CD8-positive, alpha-beta memory T cell (primary cell): Measurements from ENCODE around the gene TCF12. TPM values are rescaled to one million over a fixed set of nuclear protein-coding genes. Genes with fewer than 3 reads are reported as not detected.

Experiments
- CTCF ChIA-PET: fragments of 350-600 bp; sonication (Branson Sonifier 250); formaldehyde crosslinking; loops from one replicate; lab custom pipeline; 2021; ENCODE audit warnings: antibody characterized with exemption; lab: Charles Lee
- POLR2A ChIA-PET: fragments of 350-600 bp; sonication (Branson Sonifier 250); formaldehyde crosslinking; loops from one replicate; lab custom pipeline; 2021; ENCODE audit warnings: antibody characterized with exemption; lab: Charles Lee
- DNase-seq, 5 donors: peaks; one replicate each; pipeline versions ENCODE4 v3.0.0 to v3.0.0-alpha.2; 2020 to 2022; ENCODE audit warnings: mixed read lengths in 1 of 5
- H3K27ac ChIP-seq: one replicate; pipeline ENCODE4 v1.7.0; 2013; ENCODE audit warnings: low read depth, mild to moderate bottlenecking, low read length, moderate library complexity
- H3K27me3 ChIP-seq: 2 replicates; pipeline ENCODE4 v1.7.0; 2013; ENCODE audit warnings: low read length, mild to moderate bottlenecking; ENCODE audit not compliant: insufficient read depth, poor library complexity, severe bottlenecking
- H3K36me3 ChIP-seq: 2 replicates; pipeline ENCODE4 v1.7.0; 2013; ENCODE audit warnings: mild to moderate bottlenecking, low read length, moderate library complexity; ENCODE audit not compliant: insufficient read depth
- H3K4me1 ChIP-seq: 2 replicates; pipeline ENCODE4 v1.7.0; 2013; ENCODE audit warnings: mild to moderate bottlenecking, low read length, moderate library complexity; ENCODE audit not compliant: insufficient read depth
- H3K4me3 ChIP-seq: 2 replicates; pipeline ENCODE4 v1.7.0; 2013; ENCODE audit warnings: mild to moderate bottlenecking, low read length
- H3K9me3 ChIP-seq: 2 replicates; pipeline ENCODE4 v1.7.0; 2013; ENCODE audit warnings: mild to moderate bottlenecking, low read length
- H3K27ac Mint-ChIP-seq, 8 donors: one replicate each; pipeline ENCODE4 v1.8.0; 2020 to 2021; ENCODE audit warnings: mixed read lengths in 8 of 8, mild to moderate bottlenecking in 6 of 8, inconsistent platforms in 3 of 8, moderate library complexity in 3 of 8
- H3K27me3 Mint-ChIP-seq, 2 donors: one replicate each; pipeline ENCODE4 v1.8.0; 2020 to 2021; ENCODE audit warnings: mixed read lengths in 2 of 2, mild to moderate bottlenecking in 1 of 2, moderate library complexity in 1 of 2
- H3K36me3 Mint-ChIP-seq, 3 donors: one replicate each; pipeline ENCODE4 v1.8.0; 2020 to 2021; ENCODE audit warnings: mixed read lengths in 3 of 3, inconsistent platforms in 1 of 3, mild to moderate bottlenecking in 1 of 3
- H3K4me1 Mint-ChIP-seq, 3 donors: one replicate each; pipeline ENCODE4 v1.8.0; 2020 to 2021; ENCODE audit warnings: mixed read lengths in 3 of 3, inconsistent platforms in 1 of 3, mild to moderate bottlenecking in 1 of 3
- H3K4me3 Mint-ChIP-seq, 7 donors: one replicate each; pipeline ENCODE4 v1.8.0; 2020 to 2021; ENCODE audit warnings: mixed read lengths in 7 of 7, mild to moderate bottlenecking in 6 of 7, moderate library complexity in 4 of 7, inconsistent platforms in 2 of 7
- H3K9me3 Mint-ChIP-seq, 5 donors: one replicate each; pipeline ENCODE4 v1.8.0; 2020 to 2022; ENCODE audit warnings: mixed read lengths in 5 of 5, mild to moderate bottlenecking in 3 of 5, moderate library complexity in 2 of 5, inconsistent platforms in 1 of 5
- polyA plus RNA-seq: library from polyadenylated mRNA; unstranded; fragments of 300-500 nt; fragmentation: Illumina TruSeq; gene quantifications from one replicate; pipeline ENCODE4 v1.2.3, GENCODE V29; 2021
- total RNA-seq, 2 experiments: library from RNA; stranded (reverse); gene quantifications; one replicate each; pipeline ENCODE4 v1.2.3, GENCODE V29; 2021

TCF12 gene
- total and polyA plus RNA-seq, 3 experiments from 2014 or later: 54.3 to 79.2 (median 69.9) TPM

DNA sequence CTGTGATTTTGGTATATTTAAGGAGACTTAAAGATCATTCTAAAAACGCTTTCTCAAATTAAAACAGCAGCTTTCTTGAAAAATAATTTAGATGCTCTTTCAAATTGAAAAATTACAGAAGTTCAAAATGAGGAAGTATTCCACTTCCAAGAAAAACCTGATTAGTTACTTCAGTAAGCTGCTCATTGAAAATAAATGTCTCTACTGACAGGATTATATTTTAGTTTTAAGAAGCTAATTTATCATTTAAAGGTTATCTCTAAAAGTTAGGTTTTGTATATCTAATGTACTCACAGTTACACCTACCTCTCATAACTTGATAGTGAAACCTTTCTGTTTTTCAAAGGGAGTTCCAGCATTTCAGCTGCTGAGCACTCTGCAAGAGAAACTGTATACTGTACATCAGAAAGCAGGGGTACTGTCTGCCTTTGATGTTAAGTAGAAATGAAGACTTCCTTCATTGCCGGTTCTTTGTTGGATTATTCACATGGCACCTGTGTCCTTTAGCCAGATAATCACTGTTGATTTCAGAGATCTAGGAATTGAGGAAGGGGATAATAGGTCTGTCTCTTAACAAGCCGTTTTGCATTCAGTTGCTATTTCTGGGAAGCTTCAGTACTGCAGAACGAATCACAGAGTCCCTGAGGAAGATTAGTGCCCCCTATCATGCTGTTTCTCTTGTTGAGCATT, 161.6 kb downstream of the TCF12 start:
- no peaks in the 10 kb centered on the region for H3K27me3 Mint-ChIP-seq
- no peak for DNase-seq
- POLR2A ChIA-PET: no interaction called here
- Histone ChIP-seq H3K4me3 (no peak overlapping the region), H3K9me3 (no peaks in the 10 kb centered on the region), H3K27me3 (no peaks in the 10 kb centered on the region), H3K4me1 (peaks cover 17% of the 10 kb centered on the region), H3K36me3 (no peaks in the 10 kb centered on the region), H3K27ac (no peak overlapping the region)
- no peak overlapping the region for H3K4me3 Mint-ChIP-seq
- CTCF ChIA-PET: no interaction called here
- peaks cover 30 to 51% (median 47%) of the 10 kb centered on the region in 3 donors for H3K4me1 Mint-ChIP-seq
- no peaks in the 10 kb centered on the region for H3K9me3 Mint-ChIP-seq
- H3K36me3 Mint-ChIP-seq: peaks cover 0 to 2% (median 0%) of the 10 kb centered on the region in 3 donors
- H3K27ac Mint-ChIP-seq: peak overlapping the region in 1 of 8 donors; percentile 25

DNA sequence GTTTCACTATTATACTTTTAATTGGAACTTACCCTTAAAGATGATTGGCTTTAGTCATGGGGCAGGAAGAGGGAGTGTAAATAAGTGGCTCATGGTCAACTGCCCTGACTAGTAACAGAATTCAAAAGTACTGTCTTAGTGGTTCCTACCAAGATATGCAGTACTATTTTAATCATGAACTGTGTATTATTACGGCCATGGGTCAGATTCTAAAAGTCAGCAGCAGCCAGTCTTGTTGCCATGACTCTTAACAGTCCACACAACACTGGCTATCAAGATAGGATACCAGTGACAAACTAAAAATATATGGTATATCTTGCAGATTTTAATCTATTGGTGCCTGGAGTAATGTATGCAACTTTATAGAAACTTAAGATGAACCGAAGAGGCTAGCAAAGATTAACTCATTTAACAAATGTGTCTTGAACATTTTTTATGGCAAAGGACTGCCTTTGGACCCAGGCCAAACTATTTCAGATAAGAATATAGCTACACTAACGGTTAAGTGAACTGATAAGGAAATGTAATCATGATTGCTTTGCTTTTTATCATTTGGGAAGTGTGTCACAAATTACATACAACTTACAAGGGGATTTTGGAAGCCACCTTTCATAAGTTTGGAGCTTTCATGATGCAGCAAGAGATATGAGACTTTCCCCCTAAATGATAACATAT, 163.7 kb downstream of the TCF12 start:
- Mint-ChIP-seq H3K36me3 (peaks cover 0 to 2% (median 0%) of the 10 kb centered on the region in 3 donors), H3K4me1 (peaks cover 29 to 41% (median 40%) of the 10 kb centered on the region in 3 donors), H3K4me3 (no peak overlapping the region), H3K9me3 (no peaks in the 10 kb centered on the region), H3K27ac (peak overlapping the region in 1 of 8 donors; percentile 58), H3K27me3 (no peaks in the 10 kb centered on the region)
- H3K36me3 ChIP-seq: no peaks in the 10 kb centered on the region
- H3K27me3 ChIP-seq: no peaks in the 10 kb centered on the region
- no peak overlapping the region for H3K27ac ChIP-seq
- peaks cover 17% of the 10 kb centered on the region for H3K4me1 ChIP-seq
- no peak overlapping the region for H3K4me3 ChIP-seq
- POLR2A ChIA-PET: no interaction called here
- no peaks in the 10 kb centered on the region for H3K9me3 ChIP-seq
- CTCF ChIA-PET: interaction anchor here (1.3 kb wide), 1 partner anchor 192 kb away, joined by 3 read pairs; no protein-coding TSS in a partner anchor
- DNase-seq: no peak

DNA sequence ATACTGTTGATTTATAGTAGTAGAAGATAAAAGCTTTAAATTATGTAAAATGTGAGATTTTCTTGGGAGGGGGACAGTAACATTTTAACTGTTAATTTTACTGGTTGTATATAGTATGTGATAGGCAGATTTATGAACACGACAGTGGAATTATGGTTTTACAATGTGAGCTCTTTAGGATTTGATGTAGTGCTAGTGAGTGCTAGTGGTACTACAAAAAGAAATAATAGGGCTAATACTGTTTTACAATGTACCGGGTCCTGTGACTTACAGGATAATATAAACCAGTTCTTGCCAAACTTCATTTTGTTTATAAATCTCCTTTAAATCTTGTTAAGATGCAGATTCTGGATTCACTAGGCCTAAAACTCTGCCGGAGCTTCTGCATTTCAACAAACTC, 165.7 kb downstream of the TCF12 start:
- Mint-ChIP-seq H3K9me3 (no peaks in the 10 kb centered on the region), H3K4me3 (no peak overlapping the region), H3K27ac (no peak overlapping the region), H3K36me3 (no peaks in the 10 kb centered on the region), H3K4me1 (peaks cover 31 to 43% (median 37%) of the 10 kb centered on the region in 3 donors), H3K27me3 (no peaks in the 10 kb centered on the region)
- H3K4me3 ChIP-seq: no peak overlapping the region
- DNase-seq: no peak
- peaks cover 15% of the 10 kb centered on the region for H3K4me1 ChIP-seq
- H3K27me3 ChIP-seq: no peaks in the 10 kb centered on the region
- no peaks in the 10 kb centered on the region for H3K36me3 ChIP-seq
- CTCF ChIA-PET: no interaction called here
- no peaks in the 10 kb centered on the region for H3K9me3 ChIP-seq
- POLR2A ChIA-PET: no interaction called here
- no peak overlapping the region for H3K27ac ChIP-seq

DNA sequence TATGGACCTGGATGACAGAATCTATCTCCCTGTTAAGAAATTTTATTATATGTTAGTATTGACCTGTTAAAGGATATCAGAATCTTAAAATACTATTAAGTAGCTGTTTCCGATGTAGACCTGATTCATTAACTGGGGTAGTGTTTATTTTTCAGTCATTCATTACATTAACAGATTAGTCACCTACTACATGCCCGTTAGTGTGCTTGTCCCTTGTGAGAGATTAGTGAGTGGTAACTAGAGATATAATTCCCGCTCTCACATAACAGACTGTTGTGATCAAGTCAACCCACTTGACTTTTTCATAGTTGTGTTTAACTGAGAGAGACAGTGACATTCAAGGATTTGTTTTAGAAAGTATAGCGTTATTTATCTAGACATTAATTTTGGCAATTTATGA, 166.8 kb downstream of the TCF12 start:
- no peaks in the 10 kb centered on the region for H3K9me3 ChIP-seq
- H3K4me1 ChIP-seq: peaks cover 7% of the 10 kb centered on the region
- H3K4me3 ChIP-seq: no peak overlapping the region
- no peak overlapping the region for H3K27ac ChIP-seq
- Mint-ChIP-seq H3K27me3 (no peaks in the 10 kb centered on the region), H3K9me3 (no peaks in the 10 kb centered on the region), H3K36me3 (no peaks in the 10 kb centered on the region), H3K4me3 (no peak overlapping the region), H3K27ac (peak overlapping the region in 1 of 8 donors; percentile 15), H3K4me1 (peaks cover 32 to 42% (median 32%) of the 10 kb centered on the region in 3 donors)
- POLR2A ChIA-PET: no interaction called here
- CTCF ChIA-PET: interaction anchor here (1.0 kb wide), 1 partner anchor 19 kb away, joined by 3 read pairs; no protein-coding TSS in a partner anchor
- H3K36me3 ChIP-seq: no peaks in the 10 kb centered on the region
- no peaks in the 10 kb centered on the region for H3K27me3 ChIP-seq
- no peak for DNase-seq

DNA sequence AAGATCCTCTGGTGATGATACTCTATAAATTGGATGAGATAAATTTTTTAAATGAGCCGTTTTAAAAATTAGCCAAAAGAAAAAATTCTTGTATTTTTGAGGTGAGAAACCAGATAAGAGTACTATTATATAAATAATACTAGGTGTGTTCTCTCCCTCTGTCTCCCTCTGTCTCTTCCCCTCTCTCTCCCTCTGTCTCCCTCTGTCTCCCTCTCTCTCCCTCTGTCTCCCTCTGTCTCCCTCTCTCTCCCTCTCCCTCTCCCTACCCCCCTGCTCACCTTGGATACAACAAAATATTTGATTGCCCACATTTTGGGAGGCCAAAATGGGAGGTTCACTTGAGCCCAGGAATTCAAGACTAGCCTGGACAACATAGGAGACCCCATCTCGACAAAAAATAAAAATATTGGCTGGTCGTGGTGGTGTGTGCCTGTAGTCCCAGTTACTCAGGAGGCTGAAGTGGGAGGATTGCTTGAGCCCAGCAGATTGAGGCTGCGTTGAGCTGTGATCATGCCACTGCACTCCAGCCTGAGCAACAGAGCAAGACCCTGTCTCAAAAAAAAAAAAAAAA, 168.5 kb downstream of the TCF12 start:
- Histone ChIP-seq H3K4me1 (no peaks in the 10 kb centered on the region), H3K27ac (no peak overlapping the region), H3K4me3 (no peak overlapping the region), H3K27me3 (no peaks in the 10 kb centered on the region), H3K9me3 (no peaks in the 10 kb centered on the region), H3K36me3 (no peaks in the 10 kb centered on the region)
- POLR2A ChIA-PET: no interaction called here
- Mint-ChIP-seq H3K36me3 (peaks cover 0 to 4% (median 3%) of the 10 kb centered on the region in 3 donors), H3K27me3 (no peaks in the 10 kb centered on the region), H3K4me1 (peaks cover 29 to 39% (median 33%) of the 10 kb centered on the region in 3 donors), H3K4me3 (no peak overlapping the region), H3K9me3 (no peaks in the 10 kb centered on the region), H3K27ac (no peak overlapping the region)
- CTCF ChIA-PET: no interaction called here
- DNase-seq: no peak

GRCh38 chr15:57089815-57090495, 171.5 kb downstream of the TCF12 start:
- Histone ChIP-seq H3K4me1 (no peaks in the 10 kb centered on the region), H3K27me3 (no peaks in the 10 kb centered on the region), H3K27ac (no peak overlapping the region), H3K9me3 (no peaks in the 10 kb centered on the region), H3K4me3 (no peak overlapping the region), H3K36me3 (peaks cover under 1% of the 10 kb centered on the region)
- Mint-ChIP-seq H3K4me1 (peaks cover 27 to 36% (median 34%) of the 10 kb centered on the region in 3 donors), H3K27me3 (no peaks in the 10 kb centered on the region), H3K4me3 (no peak overlapping the region), H3K27ac (peak overlapping the region in 3 of 8 donors; percentile 25 to 86 (median 64)), H3K36me3 (peaks cover 4 to 27% (median 11%) of the 10 kb centered on the region in 3 donors), H3K9me3 (no peaks in the 10 kb centered on the region)
- POLR2A ChIA-PET: no interaction called here
- DNase-seq: no peak
- CTCF ChIA-PET: no interaction called here

GRCh38 chr15:57090496-57090859, 172.0 kb downstream of the TCF12 start:
- Mint-ChIP-seq H3K4me1 (peaks cover 25 to 39% (median 34%) of the 10 kb centered on the region in 3 donors), H3K27me3 (no peaks in the 10 kb centered on the region), H3K27ac (no peak overlapping the region), H3K9me3 (no peaks in the 10 kb centered on the region), H3K36me3 (peaks cover 4 to 32% (median 15%) of the 10 kb centered on the region in 3 donors), H3K4me3 (no peak overlapping the region)
- Histone ChIP-seq H3K4me3 (no peak overlapping the region), H3K36me3 (peaks cover 6% of the 10 kb centered on the region), H3K9me3 (no peaks in the 10 kb centered on the region), H3K27ac (no peak overlapping the region), H3K27me3 (no peaks in the 10 kb centered on the region), H3K4me1 (no peaks in the 10 kb centered on the region)
- no peak for DNase-seq
- ChIA-PET POLR2A (no interaction called here), CTCF (no interaction called here)
